OCI-M2 (cell line): ENCODE results near the gene ANXA1.

Experiments used
- DNase-seq: peaks from one replicate; lab custom pipeline; 2025; ENCODE audit not compliant: unreplicated experiment; lab: John Stamatoyannopoulos, UW

ANXA1 gene

GRCh38 chr9:73206851-73207250 lies 55.2 kb downstream of the ANXA1 start:
- no peak for DNase-seq

GRCh38 chr9:73210886-73211666 lies 59.4 kb downstream of the ANXA1 start:
- DNase-seq = no peak

DNA sequence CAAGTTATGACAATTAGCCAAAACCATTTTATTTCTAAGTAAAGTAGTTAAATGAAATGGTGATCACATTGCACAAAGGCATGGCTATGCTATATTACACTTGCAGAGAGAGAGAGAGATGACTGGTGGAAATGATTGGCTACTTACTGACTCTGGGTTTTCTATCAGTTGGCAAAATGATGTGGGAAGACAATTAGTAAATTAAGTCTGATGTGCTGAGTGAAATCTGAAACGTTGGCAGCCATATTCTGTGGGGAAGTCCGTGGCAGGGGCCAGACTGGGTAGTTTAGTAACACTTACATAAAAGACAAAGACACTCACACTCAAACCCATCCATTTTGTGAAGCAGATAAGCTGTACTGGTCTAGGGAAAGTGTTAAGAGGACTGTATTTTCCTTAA lies 61.6 kb downstream of the ANXA1 start:
- no peak for DNase-seq

DNA sequence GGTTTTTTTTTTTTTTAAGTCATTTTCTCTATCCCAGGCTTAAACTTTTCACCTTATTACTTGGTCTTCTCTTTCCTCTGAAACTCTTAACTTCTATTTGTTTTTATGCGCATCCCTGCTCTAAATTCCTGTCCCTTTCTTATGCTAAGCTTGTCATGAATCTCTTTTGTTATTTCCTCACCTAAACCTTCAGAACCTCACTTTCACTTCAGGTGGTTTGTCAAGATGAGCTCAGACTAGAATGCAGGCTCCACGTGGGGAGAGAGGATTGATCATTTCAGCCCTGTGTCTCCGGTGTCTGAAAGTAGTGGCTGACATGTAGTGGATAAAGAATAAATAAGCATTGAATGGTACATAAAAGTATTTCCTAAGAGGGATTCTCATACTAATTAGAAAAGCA lies 63.6 kb downstream of the ANXA1 start:
- no peak for DNase-seq

GRCh38 chr9:73216100-73216499 lies 64.4 kb downstream of the ANXA1 start:
- no peak for DNase-seq
